Mucosa of rectum (tissue), 2 donors: ENCODE results near the gene ZNF726.
"Not testable (repeated sequence)": the region's sequence is repeated elsewhere in the genome, so short reads cannot be mapped to it uniquely, and the experiment has no call there.

Source experiments
- H3K27ac ChIP-seq, 2 donors: one replicate each; pipeline ENCODE4 v1.7.0; 2013; ENCODE audit warnings: inconsistent platforms in 2 of 2, low read depth in 2 of 2, low read length in 2 of 2
- H3K27me3 ChIP-seq, 2 donors: one replicate each; pipeline ENCODE4 v1.7.0; 2013; ENCODE audit warnings: low read length in 2 of 2; ENCODE audit not compliant: control insufficient read depth in 2 of 2, insufficient read depth in 2 of 2
- H3K36me3 ChIP-seq, 2 donors: one replicate each; pipeline ENCODE4 v1.7.0; 2013; ENCODE audit warnings: low read length in 2 of 2; ENCODE audit not compliant: control insufficient read depth in 2 of 2, insufficient read depth in 2 of 2
- H3K4me1 ChIP-seq, 2 donors: one replicate each; pipeline ENCODE4 v1.7.0; 2013; ENCODE audit warnings: low read length in 2 of 2, mild to moderate bottlenecking in 1 of 2; ENCODE audit not compliant: control insufficient read depth in 2 of 2, insufficient read depth in 2 of 2
- H3K4me3 ChIP-seq, 2 donors: one replicate each; pipeline ENCODE4 v1.7.0; 2013; ENCODE audit warnings: low read length in 2 of 2
- H3K9ac ChIP-seq, 2 donors: one replicate each; pipeline ENCODE4 v1.7.0; 2013; ENCODE audit warnings: low read length in 2 of 2, low read depth in 1 of 2, mild to moderate bottlenecking in 1 of 2
- H3K9me3 ChIP-seq, 2 donors: one replicate each; pipeline ENCODE4 v1.7.0; 2013; ENCODE audit warnings: low read length in 2 of 2; ENCODE audit not compliant: control insufficient read depth in 2 of 2
- donor health status: healthy.
- donor health status: Normal muscosa, but diverticular disease.

The ZNF726 gene

GRCh38 chr19:23971598-23971997, 56.9 kb downstream of the ZNF726 start:
- no peaks in the 10 kb centered on the region for H3K9me3 ChIP-seq
- H3K9ac ChIP-seq = no peak overlapping the region
- no peaks in the 10 kb centered on the region for H3K27me3 ChIP-seq
- H3K4me1 ChIP-seq = no peaks in the 10 kb centered on the region
- no peaks in the 10 kb centered on the region for H3K36me3 ChIP-seq
- H3K4me3 ChIP-seq = no peak overlapping the region
- no peak overlapping the region for H3K27ac ChIP-seq

GRCh38 chr19:23972161-23972560, 57.5 kb downstream of the ZNF726 start:
- Histone ChIP-seq H3K9me3 (no peaks in the 10 kb centered on the region), H3K4me1 (no peaks in the 10 kb centered on the region), H3K27ac (no peak overlapping the region), H3K27me3 (no peaks in the 10 kb centered on the region), H3K36me3 (no peaks in the 10 kb centered on the region), H3K4me3 (no peak overlapping the region), H3K9ac (no peak overlapping the region)

GRCh38 chr19:23974941-23975340, 60.3 kb downstream of the ZNF726 start:
- Histone ChIP-seq H3K27me3 (no peaks in the 10 kb centered on the region), H3K4me3 (no peak overlapping the region), H3K27ac (no peak overlapping the region), H3K9ac (no peak overlapping the region), H3K9me3 (peaks cover 0 to 3% of the 10 kb centered on the region in 2 donors), H3K36me3 (no peaks in the 10 kb centered on the region), H3K4me1 (no peaks in the 10 kb centered on the region)

GRCh38 chr19:23976631-23977030, 61.9 kb downstream of the ZNF726 start:
- H3K9me3 ChIP-seq, H3K36me3 ChIP-seq, H3K4me1 ChIP-seq, H3K9ac ChIP-seq, H3K27me3 ChIP-seq, H3K4me3 ChIP-seq, H3K27ac ChIP-seq: not testable (repeated sequence)

- H3K27ac ChIP-seq, H3K4me1 ChIP-seq, H3K27me3 ChIP-seq, H3K9me3 ChIP-seq, H3K4me3 ChIP-seq, H3K36me3 ChIP-seq, H3K9ac ChIP-seq: not testable (repeated sequence)
Observed at GRCh38 chr19:23977256-23977655, 62.6 kb downstream of the ZNF726 start.

- Histone ChIP-seq H3K4me3 (no peak overlapping the region), H3K27ac (no peak overlapping the region), H3K9me3 (peaks cover 0 to 3% of the 10 kb centered on the region in 2 donors), H3K36me3 (no peaks in the 10 kb centered on the region), H3K4me1 (no peaks in the 10 kb centered on the region), H3K27me3 (no peaks in the 10 kb centered on the region), H3K9ac (no peak overlapping the region)
Observed at GRCh38 chr19:23978068-23978467, 63.4 kb downstream of the ZNF726 start.

- Histone ChIP-seq H3K4me1 (no peaks in the 10 kb centered on the region), H3K9ac (no peak overlapping the region), H3K27me3 (no peaks in the 10 kb centered on the region), H3K27ac (no peak overlapping the region), H3K9me3 (peaks cover 0 to 3% of the 10 kb centered on the region in 2 donors), H3K4me3 (no peak overlapping the region), H3K36me3 (no peaks in the 10 kb centered on the region)
Observed at GRCh38 chr19:23980805-23981204, 66.1 kb downstream of the ZNF726 start.

- H3K27me3 ChIP-seq = no peaks in the 10 kb centered on the region
- H3K4me1 ChIP-seq = no peaks in the 10 kb centered on the region
- H3K9me3 ChIP-seq = peaks cover 0 to 3% of the 10 kb centered on the region in 2 donors
- no peak overlapping the region for H3K27ac ChIP-seq
- no peak overlapping the region for H3K9ac ChIP-seq
- no peak overlapping the region for H3K4me3 ChIP-seq
- no peaks in the 10 kb centered on the region for H3K36me3 ChIP-seq
Observed at GRCh38 chr19:23981863-23982262, 67.2 kb downstream of the ZNF726 start.

- H3K27me3 ChIP-seq = no peaks in the 10 kb centered on the region
- no peak overlapping the region for H3K9ac ChIP-seq
- no peak overlapping the region for H3K4me3 ChIP-seq
- no peaks in the 10 kb centered on the region for H3K9me3 ChIP-seq
- no peaks in the 10 kb centered on the region for H3K36me3 ChIP-seq
- H3K27ac ChIP-seq = no peak overlapping the region
- no peaks in the 10 kb centered on the region for H3K4me1 ChIP-seq
Observed at GRCh38 chr19:23983406-23983805, 68.7 kb downstream of the ZNF726 start.
